ENCODE results near the gene DNTT.

DNA sequence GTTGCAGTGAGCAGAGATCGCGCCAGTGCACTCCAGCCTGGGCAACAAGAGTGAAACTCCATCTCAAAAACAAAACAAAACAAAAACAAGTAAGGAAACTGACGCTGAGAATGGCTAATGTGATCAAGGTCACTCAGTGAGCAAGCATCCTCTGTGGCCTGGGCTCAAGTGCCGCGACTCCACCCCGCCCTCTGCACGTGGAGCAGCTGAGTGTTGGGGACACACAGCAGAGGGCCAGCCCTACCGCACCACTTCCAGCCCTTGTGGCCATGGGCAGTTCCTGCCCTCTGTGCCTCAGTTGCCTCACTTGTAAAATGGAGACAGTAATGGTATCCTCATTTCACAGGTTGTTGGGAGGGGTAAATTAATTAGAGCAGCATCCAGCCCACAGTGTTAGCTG lies 75.5 kb downstream of the DNTT start:
- TF ChIP-seq MYC (IDR thresholded peaks at IDR 0.05; ENCODE audit: borderline replicate concordance, low read length) (no peak), NFE2L2 (conservative IDR thresholded peaks at IDR 0.05; ENCODE audit: low read length) (no peak), HOXA7 (CRISPR knock-in tag; IDR thresholded peaks at IDR 0.05) (no peak), RAD21 (conservative IDR thresholded peaks at IDR 0.05 in 1 of 2, IDR thresholded peaks at IDR 0.05 in 1 of 2) (no peak), RFX5 (IDR thresholded peaks at IDR 0.05) (no peak), NR3C1 (IDR thresholded peaks at IDR 0.05) (no peak)
- TF ChIP-seq, protein P1, sequence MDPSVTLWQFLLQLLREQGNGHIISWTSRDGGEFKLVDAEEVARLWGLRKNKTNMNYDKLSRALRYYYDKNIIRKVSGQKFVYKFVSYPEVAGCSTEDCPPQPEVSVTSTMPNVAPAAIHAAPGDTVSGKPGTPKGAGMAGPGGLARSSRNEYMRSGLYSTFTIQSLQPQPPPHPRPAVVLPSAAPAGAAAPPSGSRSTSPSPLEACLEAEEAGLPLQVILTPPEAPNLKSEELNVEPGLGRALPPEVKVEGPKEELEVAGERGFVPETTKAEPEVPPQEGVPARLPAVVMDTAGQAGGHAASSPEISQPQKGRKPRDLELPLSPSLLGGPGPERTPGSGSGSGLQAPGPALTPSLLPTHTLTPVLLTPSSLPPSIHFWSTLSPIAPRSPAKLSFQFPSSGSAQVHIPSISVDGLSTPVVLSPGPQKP (IDR thresholded peaks at IDR 0.05; ENCODE audit: low read depth, low read length) = no peak
- TF ChIP-seq, protein P2, sequence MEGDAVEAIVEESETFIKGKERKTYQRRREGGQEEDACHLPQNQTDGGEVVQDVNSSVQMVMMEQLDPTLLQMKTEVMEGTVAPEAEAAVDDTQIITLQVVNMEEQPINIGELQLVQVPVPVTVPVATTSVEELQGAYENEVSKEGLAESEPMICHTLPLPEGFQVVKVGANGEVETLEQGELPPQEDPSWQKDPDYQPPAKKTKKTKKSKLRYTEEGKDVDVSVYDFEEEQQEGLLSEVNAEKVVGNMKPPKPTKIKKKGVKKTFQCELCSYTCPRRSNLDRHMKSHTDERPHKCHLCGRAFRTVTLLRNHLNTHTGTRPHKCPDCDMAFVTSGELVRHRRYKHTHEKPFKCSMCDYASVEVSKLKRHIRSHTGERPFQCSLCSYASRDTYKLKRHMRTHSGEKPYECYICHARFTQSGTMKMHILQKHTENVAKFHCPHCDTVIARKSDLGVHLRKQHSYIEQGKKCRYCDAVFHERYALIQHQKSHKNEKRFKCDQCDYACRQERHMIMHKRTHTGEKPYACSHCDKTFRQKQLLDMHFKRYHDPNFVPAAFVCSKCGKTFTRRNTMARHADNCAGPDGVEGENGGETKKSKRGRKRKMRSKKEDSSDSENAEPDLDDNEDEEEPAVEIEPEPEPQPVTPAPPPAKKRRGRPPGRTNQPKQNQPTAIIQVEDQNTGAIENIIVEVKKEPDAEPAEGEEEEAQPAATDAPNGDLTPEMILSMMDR (IDR thresholded peaks at IDR 0.05) = no peak
- TF ChIP-seq, protein P3, sequence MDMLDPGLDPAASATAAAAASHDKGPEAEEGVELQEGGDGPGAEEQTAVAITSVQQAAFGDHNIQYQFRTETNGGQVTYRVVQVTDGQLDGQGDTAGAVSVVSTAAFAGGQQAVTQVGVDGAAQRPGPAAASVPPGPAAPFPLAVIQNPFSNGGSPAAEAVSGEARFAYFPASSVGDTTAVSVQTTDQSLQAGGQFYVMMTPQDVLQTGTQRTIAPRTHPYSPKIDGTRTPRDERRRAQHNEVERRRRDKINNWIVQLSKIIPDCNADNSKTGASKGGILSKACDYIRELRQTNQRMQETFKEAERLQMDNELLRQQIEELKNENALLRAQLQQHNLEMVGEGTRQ (IDR thresholded peaks at IDR 0.05) = no peak

All from A549 (cell line).